OCI-LY1 (cell line): ENCODE results near the gene SNX18.
"Not testable (repeated sequence)": the region's sequence is repeated elsewhere in the genome, so short reads cannot be mapped to it uniquely, and the experiment has no call there.

Experiments used
- H2AFZ ChIP-seq: fragments of 200-600 bp; sonication (generic), shearing (Covaris generic); 2 replicates; pipeline ENCODE4 v1.6.0; 2014; ENCODE audit warnings: antibody characterized with exemption, mild to moderate bottlenecking, low read length
- H3F3A ChIP-seq: fragments of 200-600 bp; sonication (generic), shearing (Covaris generic); 2 replicates; pipeline ENCODE4 v1.6.0; 2014; ENCODE audit warnings: mild to moderate bottlenecking, antibody characterized with exemption, low read length, moderate library complexity; ENCODE audit not compliant: insufficient read depth
- H3K27ac ChIP-seq: fragments of 200-600 bp; sonication (generic); 2 replicates; pipeline ENCODE4 v1.5.1; 2014; ENCODE audit warnings: low read length, mixed run types, mild to moderate bottlenecking, low read depth; ENCODE audit not compliant: poor library complexity, severe bottlenecking
- H3K27me3 ChIP-seq: fragments of 200-600 bp; sonication (generic); 2 replicates; pipeline ENCODE4 v1.6.0; 2014; ENCODE audit warnings: antibody characterized with exemption, mild to moderate bottlenecking, low read length, moderate library complexity; ENCODE audit not compliant: insufficient read depth
- H3K36me3 ChIP-seq: fragments of 200-600 bp; sonication (generic); 2 replicates; pipeline ENCODE4 v1.6.1; 2014; ENCODE audit warnings: mild to moderate bottlenecking, antibody characterized with exemption, low read length, moderate library complexity, mixed read lengths; ENCODE audit not compliant: insufficient read depth
- H3K4me1 ChIP-seq: fragments of 200-600 bp; sonication (generic); 2 replicates; pipeline ENCODE4 v1.5.1; 2014; ENCODE audit warnings: mild to moderate bottlenecking, low read length, moderate library complexity; ENCODE audit not compliant: insufficient read depth, severe bottlenecking
- H3K4me2 ChIP-seq: fragments of 200-600 bp; sonication (generic), shearing (Covaris generic); 2 replicates; pipeline ENCODE4 v1.6.1; 2014; ENCODE audit warnings: low read length
- H3K4me3 ChIP-seq: fragments of 200-600 bp; sonication (generic); 2 replicates; pipeline ENCODE4 v1.5.1; 2014; ENCODE audit warnings: low read length, low read depth, mild to moderate bottlenecking, mixed read lengths; ENCODE audit not compliant: poor library complexity, severe bottlenecking
- H3K79me2 ChIP-seq: fragments of 200-600 bp; shearing (Covaris generic); 2 replicates; pipeline ENCODE4 v1.6.1; 2016; ENCODE audit warnings: mixed run types, low read length, mixed read lengths; ENCODE audit not compliant: insufficient read depth
- H3K9ac ChIP-seq: fragments of 200-600 bp; sonication (generic), shearing (Covaris generic); 2 replicates; pipeline ENCODE4 v1.6.1; 2014; ENCODE audit warnings: mild to moderate bottlenecking, low read length, mixed read lengths
- H3K9me2 ChIP-seq: fragments of 200-600 bp; sonication (generic), shearing (Covaris generic); 2 replicates; pipeline ENCODE4 v1.6.1; 2014; ENCODE audit warnings: low read depth, mild to moderate bottlenecking, low read length, mixed read lengths
- H3K9me3 ChIP-seq: fragments of 200-600 bp; shearing (Covaris generic); 2 replicates; pipeline ENCODE4 v1.6.1; 2014; ENCODE audit warnings: low read length, mixed read lengths
- H4K20me1 ChIP-seq: fragments of 200-600 bp; sonication (generic), shearing (Covaris generic); 2 replicates; pipeline ENCODE4 v1.6.0; 2016; ENCODE audit warnings: mild to moderate bottlenecking, low read length; ENCODE audit not compliant: insufficient read depth
- EZH2 ChIP-seq: fragments of 200-600 bp; sonication (generic), shearing (Covaris generic); IDR thresholded peaks from 2 replicates; pipeline ENCODE4 v1.8.0; 2017; ENCODE audit warnings: borderline replicate concordance, mixed run types, mild to moderate bottlenecking, antibody characterized with exemption, low read length, moderate library complexity, mixed read lengths
- TF ChIP-seq, protein P1 (sequence below): fragments of 200-600 bp; sonication (generic), shearing (Covaris generic); IDR thresholded peaks from 2 replicates; pipeline ENCODE4 v1.5.1; 2017; ENCODE audit warnings: mild to moderate bottlenecking, antibody characterized with exemption, low read length, moderate library complexity, mixed read lengths

The SNX18 gene

DNA sequence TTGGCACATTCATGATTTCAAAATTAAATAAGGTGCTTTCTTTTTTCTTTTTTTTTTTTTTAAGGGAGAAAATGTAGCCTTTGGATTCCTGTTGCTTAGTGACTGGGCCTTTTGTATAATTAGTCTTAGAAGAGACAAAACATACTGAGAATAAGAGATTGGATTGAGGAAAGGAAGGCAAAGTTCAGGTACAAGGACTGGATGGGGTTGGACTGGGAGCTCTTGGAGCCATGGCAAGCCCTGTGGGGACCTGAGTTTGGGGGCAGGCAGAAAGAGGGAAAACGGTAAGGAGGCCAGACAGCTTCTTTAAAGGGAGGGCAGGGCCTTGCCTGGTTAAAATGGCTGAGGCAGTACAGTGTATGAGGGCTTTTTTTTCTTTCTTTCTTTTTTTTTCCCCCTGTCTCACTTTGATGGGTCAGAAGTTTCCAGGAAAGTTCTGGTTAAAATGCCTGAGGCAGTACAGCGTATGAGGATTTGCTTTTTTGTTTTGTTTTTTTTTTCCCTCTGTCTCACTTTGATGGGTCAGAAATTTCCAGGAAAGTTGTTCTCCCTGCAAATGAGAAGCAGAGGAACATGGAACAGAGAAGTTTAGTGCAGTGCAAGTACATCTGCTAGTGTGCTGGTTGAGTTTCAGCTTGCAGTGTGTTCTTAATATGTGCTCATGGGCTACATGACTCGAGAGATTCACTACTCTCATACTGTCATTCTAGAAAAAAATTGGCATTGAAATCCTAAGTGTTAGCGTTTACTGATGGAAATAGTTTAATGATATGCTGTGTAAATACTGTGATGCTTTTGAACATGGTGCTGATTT lies 16.8 kb downstream of the SNX18 start:
- no peaks in the 10 kb centered on the region for H3K9me3 ChIP-seq
- peak overlapping the region; percentile 84 for H3K27ac ChIP-seq
- H3F3A ChIP-seq: no peaks in the 10 kb centered on the region
- H3K9me2 ChIP-seq: no peaks in the 10 kb centered on the region
- H3K4me2 ChIP-seq: peak overlapping the region; percentile 51
- peak overlapping the region; percentile 29 for H3K4me3 ChIP-seq
- H3K4me1 ChIP-seq: peaks cover 85% of the 10 kb centered on the region
- peak overlapping the region; percentile 36; the same call in 1 of the 2 replicates for H3K9ac ChIP-seq
- TF ChIP-seq EZH2: no peak
- H2AFZ ChIP-seq: no peak overlapping the region
- H3K36me3 ChIP-seq: no peaks in the 10 kb centered on the region
- no peaks in the 10 kb centered on the region for H3K27me3 ChIP-seq
- H3K79me2 ChIP-seq: 0 out of 2 replicates have a peak, but pooled peaks cover 8% of the 10 kb centered on the region
- H4K20me1 ChIP-seq: no peaks in the 10 kb centered on the region

DNA sequence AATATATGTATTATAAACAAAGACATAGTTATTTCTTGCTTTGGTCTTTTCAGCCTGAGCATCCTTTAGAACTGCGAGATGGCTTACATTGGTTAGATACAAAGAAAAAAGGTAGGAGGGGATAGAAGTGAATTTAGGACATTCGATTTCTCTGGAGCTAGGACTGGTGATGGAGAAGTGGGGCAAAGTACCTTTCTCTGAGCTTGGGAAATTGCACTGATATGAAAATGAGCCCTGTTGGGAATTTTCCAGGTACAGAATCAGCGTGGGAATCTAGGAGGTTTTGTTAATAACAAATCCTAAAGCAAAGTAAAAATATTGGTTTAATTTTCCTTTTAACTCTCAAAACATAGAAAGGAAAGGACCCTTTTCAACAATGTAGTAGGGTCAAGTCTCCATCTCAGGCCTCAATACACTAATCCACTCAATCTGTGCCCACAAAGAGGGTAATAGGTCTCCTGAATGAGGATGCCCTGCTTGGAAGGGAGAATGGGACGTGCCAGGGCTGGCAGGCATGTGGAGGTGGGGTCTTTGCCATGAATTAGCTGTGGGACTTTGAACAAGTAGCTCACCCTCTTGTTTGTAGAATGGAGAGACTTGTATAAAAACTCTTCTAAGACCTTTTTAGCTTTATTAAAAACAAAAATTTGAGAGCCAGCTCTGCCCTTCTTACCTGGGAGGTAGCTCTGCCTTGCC lies 17.7 kb downstream of the SNX18 start:
- 0 out of 2 replicates have a peak, but pooled peaks cover 8% of the 10 kb centered on the region for H3K79me2 ChIP-seq
- peak overlapping the region; percentile 84 for H3K27ac ChIP-seq
- H3K4me3 ChIP-seq: no peak overlapping the region
- no peaks in the 10 kb centered on the region for H3K27me3 ChIP-seq
- H3K36me3 ChIP-seq: no peaks in the 10 kb centered on the region
- TF ChIP-seq, protein P1, sequence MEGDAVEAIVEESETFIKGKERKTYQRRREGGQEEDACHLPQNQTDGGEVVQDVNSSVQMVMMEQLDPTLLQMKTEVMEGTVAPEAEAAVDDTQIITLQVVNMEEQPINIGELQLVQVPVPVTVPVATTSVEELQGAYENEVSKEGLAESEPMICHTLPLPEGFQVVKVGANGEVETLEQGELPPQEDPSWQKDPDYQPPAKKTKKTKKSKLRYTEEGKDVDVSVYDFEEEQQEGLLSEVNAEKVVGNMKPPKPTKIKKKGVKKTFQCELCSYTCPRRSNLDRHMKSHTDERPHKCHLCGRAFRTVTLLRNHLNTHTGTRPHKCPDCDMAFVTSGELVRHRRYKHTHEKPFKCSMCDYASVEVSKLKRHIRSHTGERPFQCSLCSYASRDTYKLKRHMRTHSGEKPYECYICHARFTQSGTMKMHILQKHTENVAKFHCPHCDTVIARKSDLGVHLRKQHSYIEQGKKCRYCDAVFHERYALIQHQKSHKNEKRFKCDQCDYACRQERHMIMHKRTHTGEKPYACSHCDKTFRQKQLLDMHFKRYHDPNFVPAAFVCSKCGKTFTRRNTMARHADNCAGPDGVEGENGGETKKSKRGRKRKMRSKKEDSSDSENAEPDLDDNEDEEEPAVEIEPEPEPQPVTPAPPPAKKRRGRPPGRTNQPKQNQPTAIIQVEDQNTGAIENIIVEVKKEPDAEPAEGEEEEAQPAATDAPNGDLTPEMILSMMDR: no peak
- TF ChIP-seq EZH2: no peak
- no peaks in the 10 kb centered on the region for H3F3A ChIP-seq
- no peak overlapping the region for H3K4me2 ChIP-seq
- H3K9me3 ChIP-seq: no peaks in the 10 kb centered on the region
- no peaks in the 10 kb centered on the region for H4K20me1 ChIP-seq
- peaks cover 76% of the 10 kb centered on the region for H3K4me1 ChIP-seq
- H3K9me2 ChIP-seq: no peaks in the 10 kb centered on the region
- no peak overlapping the region for H2AFZ ChIP-seq
- H3K9ac ChIP-seq: no peak overlapping the region

DNA sequence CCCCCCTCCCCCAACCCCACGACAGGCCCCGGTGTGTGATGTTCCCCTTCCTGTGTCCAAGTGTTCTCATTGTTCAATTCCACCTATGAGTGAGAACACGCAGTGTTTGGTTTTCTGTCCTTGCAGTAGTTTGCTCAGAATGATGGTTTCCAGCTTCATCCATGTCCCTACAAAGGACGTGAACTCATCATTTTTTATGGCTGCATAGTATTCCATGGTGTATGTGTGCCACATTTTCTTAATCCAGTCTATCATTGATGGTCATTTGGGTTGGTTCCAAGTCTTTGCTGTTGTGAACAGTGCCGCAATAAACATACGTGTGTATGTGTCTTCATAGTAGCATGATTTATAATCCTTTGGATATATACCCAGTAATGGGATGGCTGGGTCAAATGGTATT lies 18.8 kb downstream of the SNX18 start:
- H3K9ac ChIP-seq, H3K4me2 ChIP-seq, H3K36me3 ChIP-seq, H3F3A ChIP-seq, H4K20me1 ChIP-seq, H2AFZ ChIP-seq, H3K27me3 ChIP-seq, H3K9me2 ChIP-seq, H3K9me3 ChIP-seq, H3K79me2 ChIP-seq, H3K4me3 ChIP-seq, H3K27ac ChIP-seq: not testable (repeated sequence)
- H3K4me1 ChIP-seq: peaks cover 67% of the 10 kb centered on the region

DNA sequence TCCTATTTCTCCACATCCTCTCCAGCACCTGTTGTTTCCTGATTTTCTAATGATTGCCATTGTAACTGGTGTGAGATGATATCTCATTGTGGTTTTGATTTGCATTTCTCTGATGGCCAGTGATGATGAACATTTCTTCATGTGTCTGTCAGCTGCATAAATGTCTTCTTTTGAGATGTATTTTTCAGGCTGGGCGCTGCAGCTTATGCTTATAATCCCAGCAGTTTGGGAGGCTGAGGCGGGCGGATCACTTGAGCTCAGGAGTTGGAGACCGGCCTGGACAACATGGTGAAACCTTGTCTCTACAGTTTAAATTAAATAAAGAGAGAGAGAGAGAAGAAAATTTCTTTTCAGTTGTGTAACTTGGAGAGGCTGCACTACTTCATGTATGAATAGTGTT lies 19.3 kb downstream of the SNX18 start:
- H4K20me1 ChIP-seq, H3K27me3 ChIP-seq, H3K9me3 ChIP-seq, H3K79me2 ChIP-seq, H2AFZ ChIP-seq, H3F3A ChIP-seq, H3K9me2 ChIP-seq, H3K36me3 ChIP-seq: not testable (repeated sequence)
- peak overlapping the region; percentile 62; the same call in 1 of the 2 replicates for H3K9ac ChIP-seq
- H3K4me1 ChIP-seq: peaks cover 66% of the 10 kb centered on the region
- H3K4me3 ChIP-seq: peak overlapping the region; percentile 55
- H3K27ac ChIP-seq: peak overlapping the region; percentile 84
- peak overlapping the region; percentile 75 for H3K4me2 ChIP-seq
